Bronchial epithelial cell (primary cell): ENCODE results near the gene DNAJC28. TPM values are rescaled to one million over a fixed set of nuclear protein-coding genes. Genes with fewer than 3 reads are reported as not detected.

Experiments used
- DNase-seq: peaks from one replicate; pipeline ENCODE4 v3.0.0-alpha.2; 2010; ENCODE audit warnings: low read depth
- FAIRE-seq: peaks from 2 replicates; lab custom pipeline; 2011; peaks lifted over from hg19 to GRCh38; lab: Jason Lieb, UNC
- H3K27me3 ChIP-seq: 2 replicates; pipeline ENCODE4 v1.5.1; 2011; ENCODE audit warnings: low read length; ENCODE audit not compliant: control insufficient read depth, insufficient read depth
- H3K36me3 ChIP-seq: 2 replicates; pipeline ENCODE4 v1.5.1; 2011; ENCODE audit warnings: low read length; ENCODE audit not compliant: control insufficient read depth, insufficient read depth
- H3K4me3 ChIP-seq: 2 replicates; pipeline ENCODE4 v1.5.1; 2011; ENCODE audit warnings: mild to moderate bottlenecking, low read depth, low read length, control low read depth
- total RNA-seq: library from RNA; depleted of rRNA; stranded (reverse); fragments of >200 nt; gene quantifications from 2 replicates; pipeline ENCODE4 v1.2.1, GENCODE V29; 2014
- TF ChIP-seq, protein P1 (sequence below): IDR thresholded peaks from 2 replicates; pipeline ENCODE4 v1.5.1; 2011; ENCODE audit warnings: mild to moderate bottlenecking, moderate library complexity, low read length, control low read depth, inconsistent platforms; ENCODE audit not compliant: insufficient read depth, severe bottlenecking

Gene DNAJC28, protein sequence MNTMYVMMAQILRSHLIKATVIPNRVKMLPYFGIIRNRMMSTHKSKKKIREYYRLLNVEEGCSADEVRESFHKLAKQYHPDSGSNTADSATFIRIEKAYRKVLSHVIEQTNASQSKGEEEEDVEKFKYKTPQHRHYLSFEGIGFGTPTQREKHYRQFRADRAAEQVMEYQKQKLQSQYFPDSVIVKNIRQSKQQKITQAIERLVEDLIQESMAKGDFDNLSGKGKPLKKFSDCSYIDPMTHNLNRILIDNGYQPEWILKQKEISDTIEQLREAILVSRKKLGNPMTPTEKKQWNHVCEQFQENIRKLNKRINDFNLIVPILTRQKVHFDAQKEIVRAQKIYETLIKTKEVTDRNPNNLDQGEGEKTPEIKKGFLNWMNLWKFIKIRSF
- total RNA-seq = 1.0 and 1.3 TPM in 2 replicates

DNA sequence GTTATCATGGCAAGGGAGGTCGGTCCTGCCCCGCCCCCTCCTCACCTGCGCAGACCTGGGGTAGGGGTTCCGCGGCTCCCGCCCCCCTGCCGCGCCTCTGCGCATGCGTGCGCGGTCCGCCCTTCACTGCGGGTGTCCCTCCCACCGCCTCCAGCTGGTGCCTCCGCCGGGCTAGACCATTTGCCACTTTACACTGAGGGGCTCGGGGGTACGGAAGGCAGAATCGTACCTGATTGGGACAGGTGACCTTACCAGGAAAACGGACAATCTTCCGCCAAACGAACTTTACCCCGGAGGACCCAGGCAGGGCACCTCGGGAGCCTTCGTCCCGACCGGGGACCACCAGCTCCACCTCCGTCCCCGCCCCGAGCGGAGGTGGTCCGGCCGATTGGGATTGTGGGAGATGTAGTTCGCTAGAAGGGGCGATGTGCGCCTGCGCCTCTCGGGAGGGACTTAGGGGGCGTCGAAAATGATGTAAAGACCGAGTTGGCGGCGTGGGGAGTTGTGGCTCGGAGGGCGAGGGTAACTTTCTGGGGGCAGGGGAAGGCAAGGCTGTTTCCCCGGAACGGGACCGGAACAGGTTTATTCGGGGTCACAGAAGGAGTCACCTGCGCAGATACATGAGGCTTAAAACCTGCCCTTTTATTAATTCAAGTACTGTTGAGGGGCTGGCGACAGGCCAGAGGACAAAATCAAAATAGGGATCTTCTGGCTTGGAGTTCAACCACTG lies at the start of gene DNAJC28:
DNAJC28 (minus strand) TSS at position 344 of the 730 bp plus-strand sequence. CDS start 2,323 bp downstream, outside the sequence.
- no peaks in the 10 kb centered on the region for H3K36me3 ChIP-seq
- FAIRE-seq = no peak

DNA sequence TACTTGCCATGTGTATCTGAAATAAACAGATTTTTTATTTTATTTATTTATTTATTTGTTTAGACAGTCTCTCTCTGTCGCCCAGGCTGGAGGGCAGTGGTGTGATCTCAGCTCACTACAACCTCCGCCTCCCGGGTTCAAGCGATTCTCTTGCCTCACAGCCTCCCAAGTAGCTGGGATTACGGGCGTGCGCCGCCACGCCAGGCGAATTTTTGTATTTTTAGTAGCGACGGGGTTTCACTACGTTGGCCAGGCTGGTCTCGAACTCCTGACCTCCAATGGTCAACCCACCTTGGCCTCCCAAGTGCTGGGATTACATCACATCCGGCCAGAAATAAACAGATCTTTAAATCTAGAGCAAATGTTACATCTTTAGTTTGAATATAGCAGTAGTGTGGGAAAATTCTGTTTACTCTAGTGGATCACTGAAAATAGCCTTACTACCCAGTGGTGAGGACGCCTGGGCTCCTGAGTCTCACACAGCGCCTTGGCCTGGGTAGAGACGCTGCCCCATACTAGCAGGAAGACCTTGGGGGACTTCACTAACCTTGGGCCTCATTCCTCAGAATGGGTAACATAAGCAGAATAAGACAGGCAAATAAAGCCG lies 49.7 kb upstream of the DNAJC28 start:
- no peak for FAIRE-seq
- no peak for DNase-seq
- no peaks in the 10 kb centered on the region for H3K27me3 ChIP-seq
- TF ChIP-seq, protein P1, sequence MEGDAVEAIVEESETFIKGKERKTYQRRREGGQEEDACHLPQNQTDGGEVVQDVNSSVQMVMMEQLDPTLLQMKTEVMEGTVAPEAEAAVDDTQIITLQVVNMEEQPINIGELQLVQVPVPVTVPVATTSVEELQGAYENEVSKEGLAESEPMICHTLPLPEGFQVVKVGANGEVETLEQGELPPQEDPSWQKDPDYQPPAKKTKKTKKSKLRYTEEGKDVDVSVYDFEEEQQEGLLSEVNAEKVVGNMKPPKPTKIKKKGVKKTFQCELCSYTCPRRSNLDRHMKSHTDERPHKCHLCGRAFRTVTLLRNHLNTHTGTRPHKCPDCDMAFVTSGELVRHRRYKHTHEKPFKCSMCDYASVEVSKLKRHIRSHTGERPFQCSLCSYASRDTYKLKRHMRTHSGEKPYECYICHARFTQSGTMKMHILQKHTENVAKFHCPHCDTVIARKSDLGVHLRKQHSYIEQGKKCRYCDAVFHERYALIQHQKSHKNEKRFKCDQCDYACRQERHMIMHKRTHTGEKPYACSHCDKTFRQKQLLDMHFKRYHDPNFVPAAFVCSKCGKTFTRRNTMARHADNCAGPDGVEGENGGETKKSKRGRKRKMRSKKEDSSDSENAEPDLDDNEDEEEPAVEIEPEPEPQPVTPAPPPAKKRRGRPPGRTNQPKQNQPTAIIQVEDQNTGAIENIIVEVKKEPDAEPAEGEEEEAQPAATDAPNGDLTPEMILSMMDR = no peak
- H3K36me3 ChIP-seq = peaks cover 12% of the 10 kb centered on the region
- H3K4me3 ChIP-seq = peak overlapping the region; percentile 92

More for the DNA sequence above, at the start of gene DNAJC28:
- Histone ChIP-seq H3K27me3 (no peaks in the 10 kb centered on the region), H3K4me3 (peak within 1 kb of the TSS; percentile 93)
- TF ChIP-seq, protein P1 = no peak
- DNase-seq = peak; percentile 77

DNA sequence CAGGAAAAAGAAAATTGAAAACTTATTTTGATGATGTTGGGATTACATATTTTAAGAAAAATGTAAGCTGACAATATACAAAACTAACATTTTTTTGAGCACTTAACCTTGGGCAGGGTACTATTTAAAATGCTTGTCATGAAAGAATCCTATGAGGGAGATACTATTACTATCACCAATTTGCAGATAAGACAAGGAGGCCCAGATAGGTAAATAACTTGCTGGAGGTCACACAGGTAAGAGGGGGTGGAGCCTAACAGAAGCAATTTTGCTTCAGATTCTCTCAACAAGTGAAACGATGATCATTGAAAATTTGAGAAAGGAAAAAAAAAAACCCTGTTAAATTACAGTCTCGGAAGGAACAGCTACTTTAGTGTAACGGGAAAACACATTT lies 49.2 kb upstream of the DNAJC28 start:
- DNase-seq (no peak), FAIRE-seq (no peak)
- TF ChIP-seq, protein P1 = no peak
- peaks cover 13% of the 10 kb centered on the region for H3K36me3 ChIP-seq
- peak overlapping the region; percentile 8 for H3K4me3 ChIP-seq
- H3K27me3 ChIP-seq = no peaks in the 10 kb centered on the region

DNA sequence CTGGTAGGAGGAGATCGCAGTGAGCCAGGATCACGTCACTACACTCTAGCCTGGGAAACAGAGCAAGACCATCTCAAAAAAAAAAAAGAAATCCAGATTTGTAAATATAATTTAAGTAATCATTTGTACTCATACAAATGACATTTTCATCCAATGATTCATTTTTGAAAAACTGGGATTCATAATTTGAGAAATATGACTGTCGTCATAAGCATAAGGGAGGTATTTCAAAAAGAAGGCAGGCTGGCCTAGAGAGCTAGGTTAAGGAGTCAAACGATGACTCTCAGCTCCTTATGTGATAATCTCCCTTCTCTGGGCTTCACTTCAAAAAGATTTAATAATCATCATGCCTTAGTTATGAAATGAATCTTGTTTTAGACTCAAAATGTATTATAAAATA lies 48.1 kb upstream of the DNAJC28 start:
- TF ChIP-seq, protein P1 = no peak
- no peak overlapping the region for H3K4me3 ChIP-seq
- no peaks in the 10 kb centered on the region for H3K27me3 ChIP-seq
- FAIRE-seq (no peak), DNase-seq (no peak)
- H3K36me3 ChIP-seq = peaks cover 13% of the 10 kb centered on the region

DNA sequence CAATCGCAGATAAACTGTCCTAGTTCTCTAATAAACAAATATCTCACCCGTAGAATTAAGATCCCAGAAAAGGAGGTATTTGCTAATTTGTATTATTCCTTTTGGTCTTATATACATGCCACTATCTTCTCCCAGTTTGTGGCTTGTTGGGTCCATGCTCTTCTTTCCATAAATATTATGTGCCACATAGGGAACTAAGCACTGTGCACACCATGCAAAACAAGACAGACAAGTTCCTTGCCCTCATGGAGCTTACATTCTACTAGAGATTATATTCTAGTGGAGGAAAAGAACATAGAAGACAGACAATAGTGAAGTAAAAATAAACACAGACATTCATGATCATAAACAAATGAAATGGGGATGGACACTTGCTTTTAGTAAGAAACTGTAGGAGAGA lies 45.7 kb upstream of the DNAJC28 start:
- TF ChIP-seq, protein P1 = no peak
- Histone ChIP-seq H3K36me3 (peaks cover 24% of the 10 kb centered on the region), H3K4me3 (no peak overlapping the region), H3K27me3 (no peaks in the 10 kb centered on the region)
- FAIRE-seq (no peak), DNase-seq (no peak)
